ENCODE measurements around the gene FBN1.

Gene FBN1

GRCh38 chr15:48653216-48653615, 7.7 kb upstream of the FBN1 start:
- in situ Hi-C loops (cut with MboI; ENCODE audit: low sequenced_read_pairs): no loop called here

DNA sequence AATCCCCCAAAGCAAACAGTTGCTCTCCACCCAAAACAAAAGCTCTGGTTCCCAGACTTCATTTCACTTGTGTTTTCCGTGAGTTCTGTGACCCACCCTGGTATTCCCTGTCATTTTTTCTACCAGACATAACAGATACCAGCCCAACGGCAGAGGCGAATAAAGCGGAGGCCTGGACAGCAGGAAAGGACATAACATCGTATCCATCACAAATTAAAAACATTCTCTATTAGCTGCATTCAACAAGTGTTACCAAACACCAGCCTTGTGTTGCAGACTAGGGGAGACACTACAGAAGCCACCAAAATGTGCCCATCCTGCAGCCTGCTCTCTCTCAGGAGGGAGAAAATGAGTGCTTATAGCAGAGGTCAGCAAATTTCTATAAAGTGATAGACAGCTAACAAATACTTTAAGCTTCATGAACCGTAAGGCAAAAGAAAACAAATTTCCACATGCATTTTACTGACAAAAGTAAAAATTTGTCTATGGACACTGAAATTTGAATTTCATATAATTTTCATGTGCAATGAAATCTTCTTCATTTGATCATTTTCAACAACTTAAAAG, 7.1 kb upstream of the FBN1 start:
- in situ Hi-C loops (cut with MboI; ENCODE audit: low sequenced_read_pairs): no loop called here

GRCh38 chr15:48650931-48651330, 5.4 kb upstream of the FBN1 start:
- in situ Hi-C loops (cut with MboI; ENCODE audit: low sequenced_read_pairs): no loop called here

- in situ Hi-C loops (cut with MboI; ENCODE audit: low sequenced_read_pairs): no loop called here
Observed at GRCh38 chr15:48647962-48648361, 2.5 kb upstream of the FBN1 start.

GRCh38 chr15:48646331-48646730, 822 bp upstream of the FBN1 start:
- in situ Hi-C loops (cut with MboI; ENCODE audit: low sequenced_read_pairs): no loop called here

DNA sequence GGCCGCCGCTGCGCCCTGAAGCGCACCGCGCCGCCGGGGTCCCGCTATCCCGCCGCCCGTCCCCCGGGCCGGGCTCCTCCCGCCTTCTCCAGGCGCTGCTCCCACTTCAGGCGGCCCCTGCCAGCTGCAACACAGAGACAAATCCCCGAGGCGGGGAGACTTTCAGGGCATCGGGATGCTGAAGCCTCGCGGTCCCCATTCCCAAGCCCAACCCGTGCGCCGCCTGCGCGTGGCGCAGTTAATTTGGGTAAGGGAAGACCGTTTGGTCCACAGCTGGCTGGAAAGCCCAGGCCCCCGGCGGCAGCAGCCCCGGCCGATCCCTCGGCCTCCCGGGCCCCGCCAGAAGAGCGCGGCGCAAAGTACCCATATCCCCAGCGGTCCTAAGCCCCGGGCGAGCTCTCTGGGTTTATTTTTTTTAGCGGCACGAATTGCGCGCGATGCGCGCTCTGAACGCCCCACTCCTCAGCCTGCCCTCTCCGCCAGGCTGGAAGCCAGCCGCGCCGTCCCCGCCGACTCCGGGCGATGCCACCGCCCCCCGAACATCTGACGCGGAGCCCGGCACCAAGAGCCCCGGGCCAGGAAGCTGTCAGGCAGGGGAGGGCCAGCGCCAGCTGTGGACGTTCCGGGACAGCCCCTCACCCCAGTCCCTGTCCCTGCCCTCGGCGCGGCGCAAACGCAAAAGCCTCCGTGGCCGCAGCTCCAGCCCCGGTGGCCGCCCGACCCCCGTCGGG, 517 bp downstream of the FBN1 start:
- in situ Hi-C loops (cut with MboI; ENCODE audit: low sequenced_read_pairs): no loop called here

DNA sequence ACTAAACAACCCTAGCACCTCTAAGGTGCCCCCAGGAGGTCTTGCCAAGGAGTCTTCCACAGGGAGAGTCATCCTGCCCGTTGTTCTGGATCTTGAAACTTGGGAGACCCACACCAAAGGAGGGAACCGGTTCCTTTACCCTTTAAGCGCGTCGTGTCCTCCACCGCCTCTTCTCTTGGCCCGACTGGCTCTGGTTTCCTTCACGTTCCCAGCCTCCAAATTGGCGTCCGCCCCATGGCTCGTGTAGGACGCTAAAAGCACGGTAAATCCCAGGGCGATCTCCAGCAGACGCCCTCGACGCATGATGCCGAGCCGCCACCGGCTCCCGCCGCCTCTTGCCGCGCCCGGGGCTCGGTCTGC, 1.1 kb downstream of the FBN1 start:
- in situ Hi-C loops (cut with MboI; ENCODE audit: low sequenced_read_pairs): no loop called here

- in situ Hi-C loops (cut with MboI; ENCODE audit: low sequenced_read_pairs): no loop called here
Observed at GRCh38 chr15:48643776-48644466, 1.6 kb downstream of the FBN1 start.

DNA sequence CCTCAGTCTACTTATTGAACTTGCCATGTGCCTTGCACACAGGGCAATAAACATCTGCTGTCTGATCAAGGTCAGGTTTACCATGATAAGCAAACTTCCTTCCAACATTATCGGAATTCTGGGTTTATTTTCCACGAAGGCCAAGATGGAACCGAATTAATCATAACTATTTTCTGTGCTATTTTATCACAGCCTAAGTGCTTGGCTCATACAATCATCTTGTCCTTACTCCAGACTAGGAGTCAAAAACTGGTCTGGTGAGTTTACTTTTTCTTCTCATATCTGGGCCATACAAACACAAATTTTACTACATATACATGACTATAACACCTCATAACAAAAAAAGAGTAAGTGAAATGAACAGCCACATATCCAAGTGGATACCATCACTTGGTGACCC, 2.3 kb downstream of the FBN1 start:
- in situ Hi-C loops (cut with MboI; ENCODE audit: low sequenced_read_pairs): no loop called here

GRCh38 chr15:48642795-48643194, 2.7 kb downstream of the FBN1 start:
- in situ Hi-C loops (cut with MboI; ENCODE audit: low sequenced_read_pairs): no loop called here

DNA sequence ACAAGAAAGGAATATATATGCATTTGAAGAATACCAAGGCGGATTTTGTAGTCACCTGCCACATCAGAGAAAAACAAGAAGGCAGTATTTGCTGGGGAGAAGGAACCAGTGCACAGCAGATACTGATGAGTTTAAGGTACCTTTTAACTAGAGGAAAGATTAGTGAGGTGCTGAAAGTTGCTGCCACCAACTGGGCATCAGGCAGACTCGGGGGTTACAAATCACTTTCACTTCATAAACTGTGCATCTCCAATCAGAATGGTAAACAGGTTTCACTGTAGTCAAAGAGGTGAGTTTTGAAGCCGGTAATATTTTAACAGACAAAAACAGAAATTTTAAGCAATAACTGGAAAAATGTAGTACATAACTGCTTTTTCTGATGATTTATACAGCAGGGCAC, 4.1 kb downstream of the FBN1 start:
- in situ Hi-C loops (cut with MboI; ENCODE audit: low sequenced_read_pairs): no loop called here

DNA sequence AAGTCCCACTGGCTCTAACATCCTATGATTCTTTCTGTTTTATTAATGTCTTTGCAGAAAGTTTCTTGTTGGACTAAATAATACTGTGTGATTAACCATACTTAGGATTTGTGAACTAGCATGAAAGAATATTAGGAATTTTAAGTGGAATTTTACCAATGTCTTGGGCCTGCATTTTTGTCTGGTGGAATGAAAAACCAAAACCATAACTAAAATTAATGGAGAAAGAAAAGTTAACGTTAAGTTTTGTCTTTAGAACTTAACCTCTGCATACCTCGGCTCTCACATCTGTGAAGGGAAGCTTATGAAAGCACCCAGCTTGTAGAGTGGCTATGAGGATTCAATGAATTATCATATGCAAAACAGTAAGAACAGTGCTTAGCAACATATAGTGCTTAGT, 6.5 kb downstream of the FBN1 start:
- in situ Hi-C loops (cut with MboI; ENCODE audit: low sequenced_read_pairs): no loop called here

GRCh38 chr15:48637639-48638038, 7.9 kb downstream of the FBN1 start:
- in situ Hi-C loops (cut with MboI; ENCODE audit: low sequenced_read_pairs): no loop called here

- in situ Hi-C loops (cut with MboI; ENCODE audit: low sequenced_read_pairs): no loop called here
Observed at GRCh38 chr15:48636511-48636910, 9.0 kb downstream of the FBN1 start.

- in situ Hi-C loops (cut with MboI; ENCODE audit: low sequenced_read_pairs): no loop called here
Observed at GRCh38 chr15:48634893-48635292, 10.6 kb downstream of the FBN1 start.

GRCh38 chr15:48634096-48634495, 11.4 kb downstream of the FBN1 start:
- in situ Hi-C loops (cut with MboI; ENCODE audit: low sequenced_read_pairs): no loop called here

DNA sequence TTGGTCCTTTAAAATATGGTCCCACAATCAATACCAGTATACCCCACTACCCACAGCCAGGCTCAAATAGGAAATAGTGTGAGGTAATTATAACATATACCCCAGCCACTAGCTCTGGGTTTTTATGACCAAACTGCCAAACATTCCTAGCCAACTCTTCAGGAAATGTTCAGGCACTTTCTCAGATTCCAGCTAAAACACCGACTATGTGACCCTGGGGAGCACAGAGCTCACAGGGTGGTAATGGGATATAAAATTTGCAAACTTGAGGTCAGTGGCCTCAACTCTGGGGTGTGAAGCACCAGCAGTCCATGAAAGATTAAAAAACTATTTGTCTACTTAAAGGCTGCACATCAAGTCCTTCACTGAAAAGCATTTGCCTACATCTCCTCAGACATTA, 12.9 kb downstream of the FBN1 start:
- in situ Hi-C loops (cut with MboI; ENCODE audit: low sequenced_read_pairs): no loop called here

GRCh38 chr15:48631176-48631770, 14.2 kb downstream of the FBN1 start:
- in situ Hi-C loops (cut with MboI; ENCODE audit: low sequenced_read_pairs): no loop called here

DNA sequence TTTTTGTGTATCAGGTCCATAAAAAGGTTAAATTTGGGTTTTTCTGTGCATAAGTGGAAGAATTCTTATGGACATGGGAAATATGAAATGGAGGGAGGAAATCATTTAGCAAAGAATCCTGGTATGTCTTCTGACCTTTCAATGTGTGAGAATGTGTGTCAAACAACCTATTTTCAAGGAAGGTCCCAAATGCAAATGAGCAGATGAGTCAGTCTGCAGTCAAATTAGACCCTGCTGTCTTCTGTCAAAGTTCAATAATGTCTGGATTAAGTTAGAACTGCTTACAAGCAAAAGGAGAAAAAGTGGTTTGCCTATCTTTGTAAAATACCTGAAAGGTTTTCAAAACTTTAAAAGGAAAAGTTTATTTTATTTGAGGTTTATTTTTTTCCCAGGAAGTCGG, 15.3 kb downstream of the FBN1 start:
- in situ Hi-C loops (cut with MboI; ENCODE audit: low sequenced_read_pairs): no loop called here

- in situ Hi-C loops (cut with MboI; ENCODE audit: low sequenced_read_pairs): no loop called here
Observed at GRCh38 chr15:48628832-48629231, 16.7 kb downstream of the FBN1 start.

GRCh38 chr15:48627260-48627940, 18.1 kb downstream of the FBN1 start:
- in situ Hi-C loops (cut with MboI; ENCODE audit: low sequenced_read_pairs): no loop called here
